ENCODE results near the gene ANG.
"Not testable (repeated sequence)": the region's sequence is repeated elsewhere in the genome, so short reads cannot be mapped to it uniquely, and the experiment has no call there.

Gene ANG

GRCh38 chr14:20720741-20721140 is 32.2 kb downstream of the ANG start:
- 0 out of 2 replicates have a peak, but pooled peaks cover 10% of the 10 kb centered on the region for H3K27me3 ChIP-seq (ENCODE audit: insufficient read depth, low read length)
- no peaks in the 10 kb centered on the region for H3F3A ChIP-seq (ENCODE audit: insufficient read depth, low read length)
- H3K9ac ChIP-seq (ENCODE audit: low read length), result no peak overlapping the region
- no peaks in the 10 kb centered on the region for H4K20me1 ChIP-seq (ENCODE audit: insufficient read depth, low read length)
- TF ChIP-seq CTCF (IDR thresholded peaks at IDR 0.05; ENCODE audit: low read length) (no peak), EZH2 (IDR thresholded peaks at IDR 0.05; ENCODE audit: borderline replicate concordance, low read length) (no peak)
- H3K4me2 ChIP-seq (ENCODE audit: low read length), result no peak overlapping the region
- H3K79me2 ChIP-seq (ENCODE audit: insufficient read depth, low read length), result no peaks in the 10 kb centered on the region
- H3K4me3 ChIP-seq (ENCODE audit: low read depth, low read length, poor library complexity, severe bottlenecking), result no peak overlapping the region
- H3K36me3 ChIP-seq (ENCODE audit: insufficient read depth, low read length), result no peaks in the 10 kb centered on the region
- H3K27ac ChIP-seq (ENCODE audit: low read depth, low read length, poor library complexity, severe bottlenecking), result no peak overlapping the region
- no peaks in the 10 kb centered on the region for H3K9me2 ChIP-seq (ENCODE audit: low read depth, low read length)
- H3K9me3 ChIP-seq (ENCODE audit: low read length), result no peaks in the 10 kb centered on the region
- H3K4me1 ChIP-seq (ENCODE audit: insufficient read depth, low read length, severe bottlenecking), result no peaks in the 10 kb centered on the region
- no peak overlapping the region for H2AFZ ChIP-seq (ENCODE audit: low read length)

DNA sequence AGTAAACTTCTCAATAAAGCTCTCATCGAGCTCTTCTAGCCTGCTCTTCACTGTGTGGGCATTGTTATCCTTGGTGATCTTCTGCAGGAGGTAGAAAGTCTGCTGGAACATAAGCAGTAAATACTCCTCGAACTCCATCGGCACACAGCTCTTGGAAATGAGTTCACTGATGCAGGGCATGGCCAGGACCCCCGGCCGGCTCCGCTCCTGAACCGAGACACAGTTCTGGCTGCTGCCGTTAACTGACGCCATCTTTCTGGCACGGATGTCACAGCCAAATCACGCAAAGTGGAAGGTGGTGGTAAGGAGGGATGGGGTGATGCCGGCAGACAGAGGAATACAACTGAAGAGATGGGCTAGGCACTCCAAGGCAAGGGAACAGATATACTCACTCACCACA is 33.5 kb downstream of the ANG start:
- H4K20me1 ChIP-seq (ENCODE audit: insufficient read depth, low read length), result no peaks in the 10 kb centered on the region
- no peak overlapping the region for H3K4me3 ChIP-seq (ENCODE audit: low read depth, low read length, poor library complexity, severe bottlenecking)
- H3K9me3 ChIP-seq (ENCODE audit: low read length), result no peaks in the 10 kb centered on the region
- no peaks in the 10 kb centered on the region for H3K9me2 ChIP-seq (ENCODE audit: low read depth, low read length)
- no peaks in the 10 kb centered on the region for H3K79me2 ChIP-seq (ENCODE audit: insufficient read depth, low read length)
- H3K36me3 ChIP-seq (ENCODE audit: insufficient read depth, low read length), result no peaks in the 10 kb centered on the region
- H3K9ac ChIP-seq (ENCODE audit: low read length), result no peak overlapping the region
- H3K27ac ChIP-seq (ENCODE audit: low read depth, low read length, poor library complexity, severe bottlenecking), result no peak overlapping the region
- no peaks in the 10 kb centered on the region for H3K4me1 ChIP-seq (ENCODE audit: insufficient read depth, low read length, severe bottlenecking)
- TF ChIP-seq EZH2 (IDR thresholded peaks at IDR 0.05; ENCODE audit: borderline replicate concordance, low read length) (no peak), CTCF (IDR thresholded peaks at IDR 0.05; ENCODE audit: low read length) (no peak)
- no peak overlapping the region for H3K4me2 ChIP-seq (ENCODE audit: low read length)
- H3F3A ChIP-seq (ENCODE audit: insufficient read depth, low read length), result no peaks in the 10 kb centered on the region
- H3K27me3 ChIP-seq (ENCODE audit: insufficient read depth, low read length), result 0 out of 2 replicates have a peak, but pooled peaks cover 10% of the 10 kb centered on the region
- H2AFZ ChIP-seq (ENCODE audit: low read length), result no peak overlapping the region

DNA sequence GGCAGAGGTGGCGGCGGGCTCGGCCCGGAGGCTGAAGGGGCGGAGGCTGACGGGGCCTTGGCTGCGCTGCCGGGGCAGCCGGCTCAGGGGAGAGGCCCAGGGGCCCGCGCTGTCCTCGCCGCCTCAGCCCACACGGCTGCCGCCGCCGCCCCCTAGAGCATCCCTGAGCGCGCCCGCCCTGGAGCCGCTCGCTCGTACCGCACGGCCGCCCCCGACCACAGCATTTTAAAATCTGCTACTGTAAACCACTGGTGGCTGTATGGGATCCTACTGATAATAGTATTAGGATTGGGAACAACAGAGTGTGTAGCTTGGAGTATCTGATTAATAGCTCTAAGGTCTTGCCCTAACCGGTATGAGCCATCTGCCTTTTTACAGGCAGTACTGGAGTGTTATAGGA is 34.9 kb downstream of the ANG start:
- H3K79me2 ChIP-seq (ENCODE audit: insufficient read depth, low read length), result no peaks in the 10 kb centered on the region

GRCh38 chr14:20726121-20726520 is 37.6 kb downstream of the ANG start:
- H3K79me2 ChIP-seq (ENCODE audit: insufficient read depth, low read length); H2AFZ ChIP-seq (ENCODE audit: low read length); H3K9me3 ChIP-seq (ENCODE audit: low read length); H3K9me2 ChIP-seq (ENCODE audit: low read depth, low read length); H3K4me2 ChIP-seq (ENCODE audit: low read length); H4K20me1 ChIP-seq (ENCODE audit: insufficient read depth, low read length); H3K9ac ChIP-seq (ENCODE audit: low read length); H3K36me3 ChIP-seq (ENCODE audit: insufficient read depth, low read length); H3K27ac ChIP-seq (ENCODE audit: low read depth, low read length, poor library complexity, severe bottlenecking); H3K4me1 ChIP-seq (ENCODE audit: insufficient read depth, low read length, severe bottlenecking); H3K4me3 ChIP-seq (ENCODE audit: low read depth, low read length, poor library complexity, severe bottlenecking); H3F3A ChIP-seq (ENCODE audit: insufficient read depth, low read length): not testable (repeated sequence)
- 0 out of 2 replicates have a peak, but pooled peaks cover 10% of the 10 kb centered on the region for H3K27me3 ChIP-seq (ENCODE audit: insufficient read depth, low read length)

More for the DNA sequence above, 34.9 kb downstream of the ANG start:
- H3K36me3 ChIP-seq (ENCODE audit: insufficient read depth, low read length), result no peaks in the 10 kb centered on the region
- TF ChIP-seq EZH2 (IDR thresholded peaks at IDR 0.05; ENCODE audit: borderline replicate concordance, low read length), result no peak
- TF ChIP-seq CTCF (IDR thresholded peaks at IDR 0.05; ENCODE audit: low read length), result no peak
- no peaks in the 10 kb centered on the region for H3K9me3 ChIP-seq (ENCODE audit: low read length)
- no peak overlapping the region for H3K9ac ChIP-seq (ENCODE audit: low read length)
- no peaks in the 10 kb centered on the region for H3F3A ChIP-seq (ENCODE audit: insufficient read depth, low read length)
- H3K4me3 ChIP-seq (ENCODE audit: low read depth, low read length, poor library complexity, severe bottlenecking), result no peak overlapping the region
- H3K27ac ChIP-seq (ENCODE audit: low read depth, low read length, poor library complexity, severe bottlenecking), result no peak overlapping the region
- H4K20me1 ChIP-seq (ENCODE audit: insufficient read depth, low read length), result no peaks in the 10 kb centered on the region
- no peaks in the 10 kb centered on the region for H3K9me2 ChIP-seq (ENCODE audit: low read depth, low read length)
- no peaks in the 10 kb centered on the region for H3K4me1 ChIP-seq (ENCODE audit: insufficient read depth, low read length, severe bottlenecking)
- H2AFZ ChIP-seq (ENCODE audit: low read length), result no peak overlapping the region
- H3K4me2 ChIP-seq (ENCODE audit: low read length), result no peak overlapping the region
- 0 out of 2 replicates have a peak, but pooled peaks cover 10% of the 10 kb centered on the region for H3K27me3 ChIP-seq (ENCODE audit: insufficient read depth, low read length)
